Vagina (tissue), 2 donors: Measurements from ENCODE around the gene SOD2.

Experiments
- CTCF ChIP-seq, 3 experiments: fragments of 450-650 bp in 2 of 3; fragments of 200-600 bp in 1 of 3; sonication (generic) in 1 of 3; IDR thresholded peaks; one replicate each; pipeline ENCODE4 v1.5.1; 2017 to 2019; ENCODE audit warnings: antibody characterized with exemption in 3 of 3, mild to moderate bottlenecking in 2 of 3, moderate library complexity in 2 of 3
- POLR2A ChIP-seq, 2 donors: fragments of 450-650 bp; IDR thresholded peaks; one replicate each; pipeline ENCODE4 v1.6.1; 2017; ENCODE audit warnings: antibody characterized with exemption in 2 of 2, mild to moderate bottlenecking in 2 of 2, moderate library complexity in 2 of 2
- POLR2AphosphoS5 ChIP-seq, 2 donors: sonication (generic); formaldehyde crosslinking; IDR thresholded peaks; one replicate each; pipeline ENCODE4 v1.9.0; 2017; ENCODE audit warnings: antibody characterized with exemption in 2 of 2, mild to moderate bottlenecking in 2 of 2, low read depth in 1 of 2; ENCODE audit not compliant: insufficient read depth in 1 of 2

GRCh38 chr6:159742165-159742564 is 49.1 kb upstream of the SOD2 start:
- no peak for TF ChIP-seq POLR2A (IDR thresholded peaks at IDR 0.05)
- TF ChIP-seq CTCF (IDR thresholded peaks at IDR 0.05), result no peak
- no peak for TF ChIP-seq POLR2AphosphoS5 (IDR thresholded peaks at IDR 0.05; ENCODE audit: insufficient read depth in 1 of 2, low read depth in 1 of 2)
